CD4-positive, alpha-beta T cell (primary cell): ENCODE data around the gene DBT. TPM values are rescaled to one million over a fixed set of nuclear protein-coding genes. Genes with fewer than 3 reads are reported as not detected.

ENCODE experiments used
- ATAC-seq: fragments of 200-7000 bp; cut with Tn5 transposase; one replicate; pipeline ENCODE4 v1.10.0; 2022; ENCODE audit warnings: mild to moderate bottlenecking; ENCODE audit not compliant: poor library complexity
- CTCF ChIA-PET: fragments of 350-600 bp; sonication (Branson Sonifier 250); formaldehyde crosslinking; loops from one replicate; lab custom pipeline; 2021; ENCODE audit warnings: antibody characterized with exemption, inconsistent platforms; lab: Charles Lee
- POLR2A ChIA-PET: fragments of 350-600 bp; sonication (Branson Sonifier 250); formaldehyde crosslinking; loops from one replicate; lab custom pipeline; 2021; ENCODE audit warnings: antibody characterized with exemption, inconsistent platforms; lab: Charles Lee
- DNase-seq, 14 experiments: peaks; one replicate each; pipeline ENCODE4 v3.0.0-alpha.2; 2013 to 2020; ENCODE audit warnings: mixed read lengths in 2 of 14
- H3K27ac ChIP-seq, 2 donors: one replicate each; pipeline versions ENCODE4 v1.5.1 to v1.7.0; 2013; ENCODE audit warnings: low read length in 2 of 2, low read depth in 1 of 2, mild to moderate bottlenecking in 1 of 2
- H3K27me3 ChIP-seq, 2 experiments: 1 replicate in 1 of 2; 2 replicates in 1 of 2; pipeline versions ENCODE4 v1.6.1 to v1.7.0; 2013; ENCODE audit warnings: low read length in 2 of 2, control low read depth in 1 of 2, mild to moderate bottlenecking in 1 of 2, moderate library complexity in 1 of 2; ENCODE audit not compliant: insufficient read depth in 2 of 2, control insufficient read depth in 1 of 2
- H3K36me3 ChIP-seq: one replicate; pipeline ENCODE4 v1.6.1; 2013; ENCODE audit warnings: low read length, control low read depth; ENCODE audit not compliant: insufficient read depth
- H3K4me1 ChIP-seq: one replicate; pipeline ENCODE4 v1.6.1; 2013; ENCODE audit warnings: low read length, control low read depth; ENCODE audit not compliant: insufficient read depth
- H3K4me3 ChIP-seq: one replicate; pipeline ENCODE4 v1.5.1; 2013; ENCODE audit warnings: mild to moderate bottlenecking, low read length, moderate library complexity
- H3K9me3 ChIP-seq, 2 experiments: 1 replicate in 1 of 2; 2 replicates in 1 of 2; pipeline versions ENCODE4 v1.6.1 to v1.7.0; 2013; ENCODE audit warnings: low read length in 2 of 2, mild to moderate bottlenecking in 2 of 2, control low read depth in 1 of 2, moderate library complexity in 1 of 2; ENCODE audit not compliant: control insufficient read depth in 1 of 2, insufficient read depth in 1 of 2
- H3K27ac Mint-ChIP-seq: one replicate; pipeline ENCODE4 v1.8.0; 2020; ENCODE audit warnings: mixed read lengths
- H3K27me3 Mint-ChIP-seq: one replicate; pipeline ENCODE4 v1.8.0; 2021; ENCODE audit warnings: mixed read lengths
- H3K36me3 Mint-ChIP-seq: one replicate; pipeline ENCODE4 v1.8.0; 2021; ENCODE audit warnings: low read depth, mixed read lengths
- H3K4me1 Mint-ChIP-seq: one replicate; pipeline ENCODE4 v1.8.0; 2021; ENCODE audit warnings: low read depth, mixed read lengths
- H3K4me3 Mint-ChIP-seq: one replicate; pipeline ENCODE4 v1.8.0; 2020; ENCODE audit warnings: mild to moderate bottlenecking, mixed read lengths
- H3K9me3 Mint-ChIP-seq: one replicate; pipeline ENCODE4 v1.8.0; 2020; ENCODE audit warnings: mixed read lengths
- intact Hi-C, 2 experiments: fragments of 100-400 bp; cut with DNase I in 1 of 2; cut with micrococcal nuclease in 1 of 2; formaldehyde crosslinking; loops; one replicate each; pipeline versions ENCODE4 v1.15.1 to v1.9.0; 2023 to 2025; cut with DNase I, micrococcal nuclease
- total RNA-seq, 174 experiments: library from RNA in 2 of 174; stranded (reverse) in 2 of 174; gene quantifications; one replicate each; pipeline ENCODE4 v1.2.3 and lab custom pipeline; 2021 to 2026
- TF ChIP-seq, protein P1 (sequence below): fragments of 200-600 bp; IDR thresholded peaks from one replicate; pipeline ENCODE4 v1.8.0; 2022; ENCODE audit warnings: antibody characterized with exemption, mild to moderate bottlenecking

Gene DBT
- total RNA-seq, 2 experiments from 2014 or later = 5.3 to 5.4 TPM

DNA sequence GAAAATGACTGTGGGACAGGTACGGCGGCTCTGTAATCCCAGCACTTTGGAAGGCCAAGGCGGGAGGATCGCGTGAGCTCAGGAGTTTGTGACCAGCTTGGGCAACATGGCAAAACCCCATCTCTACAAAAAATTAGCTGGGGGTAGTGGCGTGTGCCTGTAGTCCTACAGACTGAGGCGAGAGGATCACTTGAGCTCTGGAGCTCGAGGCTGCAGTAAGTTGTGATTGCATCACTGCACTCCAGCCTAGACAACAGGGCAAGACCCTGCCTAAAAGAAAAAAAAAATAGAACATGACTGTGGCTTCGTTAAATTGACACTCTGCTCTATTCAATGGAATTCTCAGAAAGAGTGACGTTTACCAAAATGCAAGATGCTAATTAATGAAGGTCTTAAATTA is 3.9 kb upstream of the DBT start:
- TF ChIP-seq, protein P1, sequence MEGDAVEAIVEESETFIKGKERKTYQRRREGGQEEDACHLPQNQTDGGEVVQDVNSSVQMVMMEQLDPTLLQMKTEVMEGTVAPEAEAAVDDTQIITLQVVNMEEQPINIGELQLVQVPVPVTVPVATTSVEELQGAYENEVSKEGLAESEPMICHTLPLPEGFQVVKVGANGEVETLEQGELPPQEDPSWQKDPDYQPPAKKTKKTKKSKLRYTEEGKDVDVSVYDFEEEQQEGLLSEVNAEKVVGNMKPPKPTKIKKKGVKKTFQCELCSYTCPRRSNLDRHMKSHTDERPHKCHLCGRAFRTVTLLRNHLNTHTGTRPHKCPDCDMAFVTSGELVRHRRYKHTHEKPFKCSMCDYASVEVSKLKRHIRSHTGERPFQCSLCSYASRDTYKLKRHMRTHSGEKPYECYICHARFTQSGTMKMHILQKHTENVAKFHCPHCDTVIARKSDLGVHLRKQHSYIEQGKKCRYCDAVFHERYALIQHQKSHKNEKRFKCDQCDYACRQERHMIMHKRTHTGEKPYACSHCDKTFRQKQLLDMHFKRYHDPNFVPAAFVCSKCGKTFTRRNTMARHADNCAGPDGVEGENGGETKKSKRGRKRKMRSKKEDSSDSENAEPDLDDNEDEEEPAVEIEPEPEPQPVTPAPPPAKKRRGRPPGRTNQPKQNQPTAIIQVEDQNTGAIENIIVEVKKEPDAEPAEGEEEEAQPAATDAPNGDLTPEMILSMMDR = no peak
- DNase-seq = no peak
- Histone ChIP-seq H3K4me3 (no peak overlapping the region), H3K27ac (no peak overlapping the region), H3K36me3 (no peaks in the 10 kb centered on the region), H3K4me1 (peaks cover 10% of the 10 kb centered on the region), H3K27me3 (no peaks in the 10 kb centered on the region), H3K9me3 (no peaks in the 10 kb centered on the region)
- intact Hi-C loops = loop anchor here in 1 of 2 experiments (5.0 kb wide), 1 partner anchor 216 kb away; a partner anchor contains a TSS
- Mint-ChIP-seq H3K9me3 (no peaks in the 10 kb centered on the region), H3K36me3 (no peaks in the 10 kb centered on the region), H3K4me1 (no peaks in the 10 kb centered on the region), H3K27ac (no peak overlapping the region), H3K27me3 (peaks cover 5% of the 10 kb centered on the region), H3K4me3 (no peak overlapping the region)
- POLR2A ChIA-PET = interaction anchor here (1.9 kb wide), 1 partner anchor 13 kb away, joined by 7 read pairs; the partner anchor contains the start of gene RTCA
- CTCF ChIA-PET = no interaction called here
- ATAC-seq = no peak

DNA sequence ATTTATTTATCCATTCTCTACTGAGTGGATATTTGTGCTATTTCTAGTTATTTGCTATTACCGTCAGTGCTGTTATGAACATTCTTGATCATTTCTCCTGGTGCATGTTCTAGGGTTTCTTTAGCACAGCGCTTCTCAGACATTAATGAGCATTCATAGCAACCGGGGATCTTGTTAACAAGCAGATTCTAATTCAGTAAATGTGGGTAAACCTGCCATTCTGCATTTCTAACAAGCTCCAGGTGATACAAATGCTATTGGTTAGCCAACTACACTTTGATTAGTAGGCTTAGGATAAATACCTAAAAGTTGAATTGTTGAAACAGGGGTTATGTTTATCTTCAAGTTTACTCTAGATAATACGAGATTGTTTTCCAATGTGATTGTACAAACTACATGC is 3.3 kb upstream of the DBT start:
- Mint-ChIP-seq H3K4me3 (no peak overlapping the region), H3K4me1 (no peaks in the 10 kb centered on the region), H3K9me3 (no peaks in the 10 kb centered on the region), H3K36me3 (no peaks in the 10 kb centered on the region), H3K27me3 (peaks cover 5% of the 10 kb centered on the region), H3K27ac (no peak overlapping the region)
- TF ChIP-seq, protein P1 = no peak
- H3K36me3 ChIP-seq = no peaks in the 10 kb centered on the region
- DNase-seq (no peak), ATAC-seq (no peak)
- CTCF ChIA-PET = no interaction called here
- no peak overlapping the region for H3K4me3 ChIP-seq
- intact Hi-C loops = loop anchor here in 1 of 2 experiments (5.0 kb wide), 1 partner anchor 216 kb away; a partner anchor contains a TSS
- no peaks in the 10 kb centered on the region for H3K9me3 ChIP-seq
- H3K27me3 ChIP-seq = no peaks in the 10 kb centered on the region
- no peak overlapping the region for H3K27ac ChIP-seq
- POLR2A ChIA-PET = no interaction called here
- H3K4me1 ChIP-seq = peaks cover 11% of the 10 kb centered on the region

DNA sequence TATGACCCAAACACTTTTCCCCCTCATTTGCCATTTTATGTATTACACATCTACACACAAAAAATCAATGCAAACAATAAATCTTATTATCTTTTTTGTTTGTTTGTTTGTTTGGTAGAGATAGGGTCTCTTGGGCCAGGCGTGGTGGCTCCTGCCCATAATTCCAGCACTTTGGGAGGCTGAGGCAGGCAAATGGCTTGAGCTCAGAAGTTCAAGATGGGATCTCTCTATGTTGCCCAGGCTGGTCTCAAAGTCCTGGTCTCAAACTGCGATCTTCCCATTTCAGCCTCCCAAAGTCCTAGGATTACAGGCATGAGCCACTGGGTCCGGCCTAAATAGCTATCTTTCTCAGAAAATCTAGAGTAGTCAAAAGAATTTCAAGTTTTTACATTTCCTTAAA is 1.2 kb upstream of the DBT start:
- no peak overlapping the region for H3K27ac Mint-ChIP-seq
- H3K9me3 ChIP-seq = no peaks in the 10 kb centered on the region
- intact Hi-C loops = loop anchor here in 1 of 2 experiments (5.0 kb wide), 1 partner anchor 214 kb away; a partner anchor contains a TSS
- H3K36me3 ChIP-seq = no peaks in the 10 kb centered on the region
- H3K27me3 ChIP-seq = no peaks in the 10 kb centered on the region
- H3K4me1 Mint-ChIP-seq = peaks cover 12% of the 10 kb centered on the region
- no peak overlapping the region for H3K4me3 ChIP-seq
- H3K27ac ChIP-seq = no peak overlapping the region
- no peaks in the 10 kb centered on the region for H3K9me3 Mint-ChIP-seq
- POLR2A ChIA-PET = interaction anchor here (1.0 to 3.3 kb wide), 5 partner anchors 16 to 204 kb away, joined by 3 to 83 read pairs (median 19); partner anchors contain the start of genes CDC14A, RTCA, SASS6 and TRMT13
- no peak overlapping the region for H3K4me3 Mint-ChIP-seq
- TF ChIP-seq, protein P1 = no peak
- CTCF ChIA-PET = interaction anchor here (1.7 kb wide), 1 partner anchor 209 kb away, joined by 4 read pairs; no protein-coding TSS in a partner anchor
- ATAC-seq (no peak), DNase-seq (no peak)
- H3K27me3 Mint-ChIP-seq = peaks cover 2% of the 10 kb centered on the region
- H3K4me1 ChIP-seq = peaks cover 11% of the 10 kb centered on the region
- no peaks in the 10 kb centered on the region for H3K36me3 Mint-ChIP-seq
